ENCODE data around the gene CCDC88C.

GRCh38 chr14:91232052-91232451 is 185.6 kb downstream of the CCDC88C start:
- no peak for TF ChIP-seq CTCF (IDR thresholded peaks at IDR 0.05)
- no peak for TF ChIP-seq ZFX (IDR thresholded peaks at IDR 0.05; ENCODE audit: borderline replicate concordance)

Data from 22Rv1 (cell line).